IMR-90 (cell line): ENCODE results near the gene ALPP. TPM values are rescaled to one million over a fixed set of nuclear protein-coding genes. Genes with fewer than 3 reads are reported as not detected.

ENCODE experiments used
- ATAC-seq: fragments of 200-7000 bp; cut with Tn5 transposase; 2 replicates; pipeline ENCODE4 v1.9.1; 2020; ENCODE audit warnings: low read depth, mild to moderate bottlenecking, moderate library complexity
- BruUV-seq: library from RNA; stranded (reverse); fragments of 400-500 nt; replicated peaks from 2 replicates; lab custom pipeline; 2021; lab: Mats Ljungman, UMichigan
- CTCF ChIA-PET: fragments of 300-600 bp; formaldehyde crosslinking; extraction: SDS; loops from one replicate; lab custom pipeline; 2021; ENCODE audit warnings: antibody characterized with exemption; lab: Yijun Ruan, JAX
- POLR2A ChIA-PET: fragments of 300-600 bp; sonication (Branson Sonifier 250); formaldehyde crosslinking; loops from one replicate; lab custom pipeline; 2022; ENCODE audit warnings: antibody characterized with exemption; ENCODE audit not compliant: unreplicated experiment; lab: Charles Lee
- DNase-seq: peaks from one replicate; pipeline ENCODE4 v3.0.0; 2013
- H2AFZ ChIP-seq: replicated peaks from 2 replicates; pipeline ENCODE3; 2013; ENCODE audit warnings: low read length, mild to moderate bottlenecking; ENCODE audit not compliant: poor library complexity
- H2AK5ac ChIP-seq: 2 replicates; pipeline ENCODE4 v1.6.1; 2013; ENCODE audit warnings: low read depth, low read length, inconsistent platforms
- H2AK9ac ChIP-seq: replicated peaks from 2 replicates; pipeline ENCODE3; 2013; ENCODE audit warnings: mild to moderate bottlenecking, low read depth, low read length, moderate library complexity; ENCODE audit not compliant: poor library complexity
- H2BK120ac ChIP-seq: 2 replicates; pipeline ENCODE4 v1.6.1; 2013; ENCODE audit warnings: low read depth, low read length, inconsistent platforms
- H2BK15ac ChIP-seq: 3 replicates; pipeline ENCODE4 v1.6.1; 2013; ENCODE audit warnings: low read depth, low read length, inconsistent platforms
- H2BK20ac ChIP-seq: 2 replicates; pipeline ENCODE4 v1.6.1; 2013; ENCODE audit warnings: low read depth, mild to moderate bottlenecking, inconsistent platforms, low read length, moderate library complexity
- H2BK5ac ChIP-seq: 2 replicates; pipeline ENCODE4 v1.6.1; 2013; ENCODE audit warnings: mild to moderate bottlenecking, low read depth, low read length, inconsistent platforms; ENCODE audit not compliant: poor library complexity, severe bottlenecking
- H3K14ac ChIP-seq: replicated peaks from 2 replicates; pipeline ENCODE4 v1.6.1; 2013; ENCODE audit warnings: low read depth, low read length, inconsistent platforms
- H3K18ac ChIP-seq: 2 replicates; pipeline ENCODE4 v1.6.1; 2013; ENCODE audit warnings: low read depth, low read length, control low read depth
- H3K23ac ChIP-seq: 2 replicates; pipeline ENCODE4 v1.6.1; 2013; ENCODE audit warnings: low read depth, low read length, inconsistent platforms
- H3K27ac ChIP-seq: 2 replicates; pipeline ENCODE4 v1.5.1; 2013; ENCODE audit warnings: mild to moderate bottlenecking, control low read depth, low read length; ENCODE audit not compliant: insufficient read depth
- H3K27me3 ChIP-seq: 2 replicates; pipeline ENCODE4 v1.6.1; 2013; ENCODE audit warnings: low read length; ENCODE audit not compliant: control insufficient read depth, insufficient read depth
- H3K36me3 ChIP-seq: 2 replicates; pipeline ENCODE4 v1.6.1; 2013; ENCODE audit warnings: low read length, mixed read lengths; ENCODE audit not compliant: control insufficient read depth, insufficient read depth
- H3K4ac ChIP-seq: 2 replicates; pipeline ENCODE4 v1.6.1; 2013; ENCODE audit warnings: low read depth, low read length, inconsistent platforms
- H3K4me1 ChIP-seq: 2 replicates; pipeline ENCODE4 v1.6.1; 2013; ENCODE audit warnings: low read length, mixed read lengths; ENCODE audit not compliant: control insufficient read depth, insufficient read depth
- H3K4me2 ChIP-seq: 2 replicates; pipeline ENCODE4 v1.6.1; 2013; ENCODE audit warnings: low read depth, mild to moderate bottlenecking, control low read depth, low read length, moderate library complexity
- H3K4me3 ChIP-seq: 2 replicates; pipeline ENCODE4 v1.5.1; 2013; ENCODE audit warnings: low read depth, mild to moderate bottlenecking, control low read depth, low read length, moderate library complexity; ENCODE audit not compliant: insufficient read depth
- H3K56ac ChIP-seq: 2 replicates; pipeline ENCODE4 v1.6.1; 2013; ENCODE audit warnings: low read length, inconsistent platforms; ENCODE audit not compliant: insufficient read depth; ENCODE audit errors: extremely low read depth
- H3K79me1 ChIP-seq, 2 experiments: 2 replicates each; pipeline ENCODE4 v1.6.1; 2013; ENCODE audit warnings: low read length in 2 of 2, inconsistent platforms in 1 of 2, low read depth in 1 of 2
- H3K9ac ChIP-seq: 2 replicates; pipeline ENCODE4 v1.6.1; 2013; ENCODE audit warnings: low read depth, low read length, control low read depth
- H3K9me1 ChIP-seq: 2 replicates; pipeline ENCODE4 v1.6.1; 2013; ENCODE audit warnings: low read length, inconsistent platforms; ENCODE audit not compliant: insufficient read depth
- H3K9me3 ChIP-seq: 2 replicates; pipeline ENCODE4 v1.6.1; 2013; ENCODE audit warnings: low read length; ENCODE audit not compliant: control insufficient read depth, insufficient read depth
- H4K20me1 ChIP-seq: 2 replicates; pipeline ENCODE4 v1.6.1; 2013; ENCODE audit warnings: low read length, inconsistent platforms; ENCODE audit not compliant: insufficient read depth
- H4K5ac ChIP-seq: 2 replicates; pipeline ENCODE4 v1.6.1; 2013; ENCODE audit warnings: mild to moderate bottlenecking, low read depth, low read length, control low read depth
- H4K8ac ChIP-seq, 2 experiments: 2 replicates each; pipeline ENCODE4 v1.6.1; 2013; ENCODE audit warnings: low read depth in 2 of 2, low read length in 2 of 2, control low read depth in 1 of 2, inconsistent platforms in 1 of 2
- H4K91ac ChIP-seq: 2 replicates; pipeline ENCODE4 v1.6.1; 2013; ENCODE audit warnings: low read depth, low read length, inconsistent platforms; ENCODE audit not compliant: insufficient read depth
- NFE2L2 ChIP-seq: fragments of 150-350 bp; IDR thresholded peaks from 2 replicates; pipeline ENCODE4 v1.6.1; 2016; ENCODE audit warnings: low read depth, mild to moderate bottlenecking, low read length
- POLR2A ChIP-seq: IDR thresholded peaks from 2 replicates; pipeline ENCODE4 v1.6.1; 2012; ENCODE audit warnings: mild to moderate bottlenecking, low read depth, low read length
- WGBS, 2 experiments: methylation state at CpG; one replicate each; pipeline versions ENCODE4 v1.1.5 to v1.1.7; 2013; ENCODE audit warnings: missing lambda C conversion rate in 2 of 2; ENCODE audit not compliant: insufficient read length in 1 of 2; ENCODE audit errors: extremely low coverage in 2 of 2; 5-methylcytosine and 5-hydroxymethylcytosine counted together
- dilution Hi-C: fragments of 300-500 bp; cut with HindIII; formaldehyde crosslinking; loops from one replicate; pipeline ENCODE4 v1.14.3; 2018; ENCODE audit warnings: low sequenced_read_pairs; ENCODE audit not compliant: unreplicated experiment
- in situ Hi-C: fragments of 300-500 bp; cut with MboI; formaldehyde crosslinking; loops from 3 replicates; pipeline ENCODE4 v1.14.3; 2019; ENCODE audit warnings: low sequenced_read_pairs, inconsistent platforms, mixed read lengths
- intact Hi-C: fragments of 100-400 bp; cut with micrococcal nuclease; formaldehyde crosslinking; loops from 2 replicates; pipeline ENCODE4 v1.10.0; 2022
- polyA plus RNA-seq, 3 experiments: library from polyadenylated mRNA; depleted of rRNA; stranded (reverse); fragments of >200 nt; gene quantifications; 2 replicates each; pipeline ENCODE4 v1.2.3, GENCODE V29; 2012; ENCODE audit warnings: low replicate concordance in 1 of 3
- total RNA-seq: library from RNA; depleted of rRNA; stranded (reverse); fragments of >200 nt; gene quantifications from 2 replicates; pipeline ENCODE4 v1.2.3, GENCODE V29; 2012

ALPP gene
- total and polyA plus RNA-seq, 2 of the 4 experiments (the other 2 are of a cell fraction) = not detected

GRCh38 chr2:232402518-232402917, 24.0 kb downstream of the ALPP start:
- H4K8ac ChIP-seq = no peak overlapping the region
- H3K79me1 ChIP-seq = no peaks in the 10 kb centered on the region
- no peak overlapping the region for H2AK9ac ChIP-seq
- H2BK120ac ChIP-seq = no peak overlapping the region
- H4K5ac ChIP-seq = no peak overlapping the region
- intact Hi-C loops = no loop called here
- no peak overlapping the region for H2BK15ac ChIP-seq
- peaks cover 8% of the 10 kb centered on the region for H3K27me3 ChIP-seq
- no peak overlapping the region for H3K56ac ChIP-seq
- ChIA-PET CTCF (interaction anchor here (1.6 kb wide), 1 partner anchor 10 kb away, joined by 3 read pairs; no protein-coding TSS in a partner anchor), POLR2A (no interaction called here)
- no peaks in the 10 kb centered on the region for H3K9me3 ChIP-seq
- H3K18ac ChIP-seq = no peak overlapping the region
- H2BK5ac ChIP-seq = no peak overlapping the region
- no peak overlapping the region for H3K4me3 ChIP-seq
- H3K27ac ChIP-seq = no peak overlapping the region
- H3K23ac ChIP-seq = no peak overlapping the region
- H4K91ac ChIP-seq = no peak overlapping the region
- H2AFZ ChIP-seq = no peak overlapping the region
- TF ChIP-seq NFE2L2 (no peak), POLR2A (no peak)
- no peak overlapping the region for H3K4ac ChIP-seq
- H3K4me1 ChIP-seq = no peaks in the 10 kb centered on the region
- DNase-seq = no peak
- no peaks in the 10 kb centered on the region for H3K9me1 ChIP-seq
- no peak for ATAC-seq
- H3K36me3 ChIP-seq = no peaks in the 10 kb centered on the region
- H3K4me2 ChIP-seq = no peak overlapping the region
- H2BK20ac ChIP-seq = no peak overlapping the region
- dilution Hi-C loops = no loop called here
- H4K20me1 ChIP-seq = no peaks in the 10 kb centered on the region
- in situ Hi-C loops = no loop called here
- H3K14ac ChIP-seq = no peak overlapping the region
- BruUV-seq = no TSS peak
- WGBS, 2 experiments = 78% methylated on average over 1 of the region's 3 CpGs; no CpG with 5 or more reads in 1 of the 2 experiments
- no peak overlapping the region for H2AK5ac ChIP-seq
- H3K9ac ChIP-seq = no peak overlapping the region
